RPMI8226 (cell line): ENCODE measurements around the gene CCDC71L.

Experiments
- DNase-seq: peaks from one replicate; pipeline ENCODE4 v3.0.0-alpha.2; 2015

The CCDC71L gene

GRCh38 chr7:106658316-106659165 lies 2.4 kb downstream of the CCDC71L start:
- no peak for DNase-seq

GRCh38 chr7:106657085-106657991 lies 3.6 kb downstream of the CCDC71L start:
- DNase-seq, result peak; percentile 14

- no peak for DNase-seq
Measured at GRCh38 chr7:106655703-106656498, 5.1 kb downstream of the CCDC71L start.

- no peak for DNase-seq
Measured at GRCh38 chr7:106653488-106653887, 7.5 kb downstream of the CCDC71L start.

- DNase-seq, result no peak
Measured at GRCh38 chr7:106652909-106653308, 8.0 kb downstream of the CCDC71L start.

- DNase-seq, result no peak
Measured at GRCh38 chr7:106652092-106652491, 8.9 kb downstream of the CCDC71L start.

GRCh38 chr7:106646256-106646655 lies 14.7 kb downstream of the CCDC71L start:
- DNase-seq, result no peak

- peak; percentile 79 for DNase-seq
Measured at GRCh38 chr7:106644999-106645398, 16.0 kb downstream of the CCDC71L start.

- no peak for DNase-seq
Measured at GRCh38 chr7:106643216-106644000, 17.6 kb downstream of the CCDC71L start.

- DNase-seq, result no peak
Measured at GRCh38 chr7:106641416-106641815, 19.5 kb downstream of the CCDC71L start.

GRCh38 chr7:106640368-106641141 lies 20.4 kb downstream of the CCDC71L start:
- DNase-seq, result no peak

- DNase-seq, result no peak
Measured at GRCh38 chr7:106639476-106640334, 21.3 kb downstream of the CCDC71L start.

- DNase-seq, result no peak
Measured at GRCh38 chr7:106635411-106635810, 25.5 kb downstream of the CCDC71L start.

GRCh38 chr7:106634958-106635357 lies 26.0 kb downstream of the CCDC71L start:
- no peak for DNase-seq

- no peak for DNase-seq
Measured at GRCh38 chr7:106630648-106631047, 30.3 kb downstream of the CCDC71L start.

GRCh38 chr7:106629516-106629915 lies 31.4 kb downstream of the CCDC71L start:
- DNase-seq, result no peak

- no peak for DNase-seq
Measured at GRCh38 chr7:106626376-106627164, 34.4 kb downstream of the CCDC71L start.

- DNase-seq, result no peak
Measured at GRCh38 chr7:106625678-106626301, 35.2 kb downstream of the CCDC71L start.

- no peak for DNase-seq
Measured at GRCh38 chr7:106623853-106624252, 37.1 kb downstream of the CCDC71L start.
